DMS 273 (cell line): ENCODE results near the gene BRIX1.
"Not testable (repeated sequence)": the region's sequence is repeated elsewhere in the genome, so short reads cannot be mapped to it uniquely, and the experiment has no call there.

Source experiments
- DNase-seq: peaks from one replicate; lab custom pipeline; 2025; ENCODE audit not compliant: unreplicated experiment; lab: John Stamatoyannopoulos, UW

The BRIX1 gene

DNA sequence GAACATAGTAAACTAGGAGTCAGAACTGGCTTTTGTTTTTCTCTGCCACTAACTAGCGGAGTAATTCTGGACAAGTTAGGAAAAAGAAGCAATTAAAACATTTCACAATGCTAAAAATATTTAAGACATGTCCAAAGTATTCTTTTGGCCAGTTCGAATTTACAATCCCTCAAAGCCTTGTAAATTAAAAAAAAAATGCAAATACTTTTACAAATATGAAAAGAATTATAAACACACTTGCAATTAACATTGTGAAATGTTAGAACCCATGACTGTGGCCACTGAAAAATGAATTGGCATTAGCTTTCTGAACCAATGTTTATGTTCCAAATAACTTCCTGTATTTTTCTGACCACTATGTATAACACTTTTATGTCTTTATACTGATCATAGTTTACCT, 2.4 kb upstream of the BRIX1 start:
- no peak for DNase-seq

DNA sequence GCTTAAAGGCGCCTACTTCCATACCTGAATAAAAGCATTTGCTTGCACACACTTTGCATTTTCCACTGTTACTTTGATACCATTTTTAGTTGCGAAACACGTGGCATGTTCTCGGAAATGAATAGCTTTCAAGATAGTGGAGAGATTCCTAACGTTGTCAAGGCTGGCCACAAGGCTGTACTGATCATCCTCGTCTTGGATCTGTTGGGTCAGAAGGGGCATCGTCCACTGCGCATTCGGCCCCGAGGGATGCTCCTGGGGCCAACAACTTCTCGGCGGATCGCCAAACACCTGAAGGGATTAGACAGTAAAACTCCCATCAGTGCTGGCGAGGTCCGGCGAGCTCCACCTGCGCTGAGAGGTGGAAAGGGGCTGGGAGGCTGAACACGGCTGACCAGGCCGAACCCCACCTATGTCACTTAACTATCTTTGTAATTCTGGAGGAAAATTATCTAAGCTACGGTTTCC, 806 bp upstream of the BRIX1 start:
- peak; percentile 50 for DNase-seq

DNA sequence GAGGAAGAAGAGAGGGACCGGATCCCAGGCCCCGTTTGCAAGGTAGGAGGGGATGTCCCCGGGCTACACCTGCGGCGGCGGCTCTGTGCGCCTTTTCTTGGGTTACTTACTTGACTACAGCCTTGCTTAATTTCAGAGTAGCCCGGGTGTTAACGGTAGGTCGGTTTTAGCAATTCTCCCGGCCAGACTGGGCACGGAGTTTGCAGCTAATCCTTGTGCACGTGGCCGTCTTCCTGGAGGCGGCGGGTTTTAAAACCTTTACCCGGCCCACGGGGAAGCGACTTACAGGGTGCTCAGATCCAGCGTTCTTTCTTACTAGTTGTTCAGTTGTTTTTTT, 313 bp downstream of the BRIX1 start:
- peak; percentile 61 for DNase-seq

DNA sequence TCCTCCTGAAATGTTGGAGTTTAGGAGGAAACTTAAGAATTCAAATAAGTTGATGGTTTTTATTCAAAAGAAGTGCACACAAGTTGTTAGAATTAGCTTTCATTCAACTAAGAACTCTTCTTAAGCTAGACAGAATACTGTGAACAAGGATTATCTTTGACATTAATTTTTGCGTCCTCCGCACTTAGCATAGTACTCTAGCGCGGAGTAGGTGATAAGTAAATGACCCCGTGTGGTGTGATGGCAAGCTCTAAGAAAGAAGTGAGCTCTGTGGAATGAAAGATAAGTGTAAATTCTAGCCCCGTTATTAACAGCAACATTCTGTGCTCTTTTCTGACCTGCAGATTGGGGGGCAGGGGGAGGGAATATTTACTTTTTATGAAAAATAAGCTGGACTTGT, 1.0 kb downstream of the BRIX1 start:
- peak; percentile 23 for DNase-seq

DNA sequence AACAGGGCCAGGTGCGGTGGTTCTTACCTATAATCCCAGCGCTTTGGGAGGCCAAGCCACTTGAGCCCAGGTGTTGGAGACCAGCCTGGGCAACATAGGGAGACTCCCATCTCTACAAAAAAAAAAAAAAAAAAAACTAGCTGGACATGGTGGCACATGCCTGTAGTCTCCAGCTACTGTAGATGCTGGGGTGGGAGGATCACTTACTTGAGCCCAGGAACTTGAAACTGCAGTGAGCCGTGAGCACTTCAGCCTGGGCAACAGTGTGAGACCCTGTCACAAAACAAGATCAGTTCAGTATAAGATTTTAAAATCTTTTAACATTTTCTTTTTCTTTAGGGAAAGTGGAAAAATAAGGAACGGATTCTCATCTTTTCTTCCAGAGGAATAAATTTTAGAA, 2.5 kb downstream of the BRIX1 start:
- no peak for DNase-seq

DNA sequence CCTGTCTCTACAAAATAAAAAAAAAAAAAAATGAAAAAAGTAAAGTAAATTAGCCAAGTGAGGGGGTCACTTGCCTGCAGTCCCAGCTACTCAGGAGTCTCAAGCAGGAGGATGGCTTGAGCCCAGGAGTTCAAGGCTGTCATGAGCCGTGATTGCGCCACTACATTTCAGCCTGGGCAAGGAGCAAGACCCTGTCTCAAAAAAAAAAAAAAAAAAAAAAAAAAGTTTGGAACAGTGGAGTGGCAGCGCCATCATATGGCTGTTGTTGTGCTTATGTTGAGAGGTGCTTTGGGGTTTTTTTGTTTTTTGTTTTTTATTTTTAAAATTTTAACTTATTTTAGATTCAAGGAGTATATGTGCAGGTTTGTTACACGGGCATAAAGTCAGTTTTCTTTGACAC, 3.6 kb downstream of the BRIX1 start:
- DNase-seq = no peak

DNA sequence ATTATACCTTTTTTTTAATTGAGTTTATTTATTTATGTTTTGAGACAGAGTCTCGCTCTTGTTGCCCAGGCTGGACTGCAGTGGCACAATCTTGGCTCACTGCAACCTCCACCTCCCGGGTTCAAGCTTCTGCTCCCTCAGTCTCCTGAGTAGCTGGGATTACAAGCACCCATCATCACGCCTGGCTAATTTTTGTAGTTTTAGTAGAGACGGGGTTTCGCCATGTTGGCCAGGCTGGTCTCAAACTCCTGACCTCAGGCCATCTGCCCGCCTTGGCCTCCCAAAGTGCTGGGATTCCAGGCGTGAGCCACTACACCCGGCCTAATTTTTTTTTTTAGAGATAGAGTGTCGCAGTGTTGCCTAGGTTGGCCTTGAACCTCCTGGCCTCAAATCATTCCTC, 7.7 kb downstream of the BRIX1 start:
- DNase-seq = not testable (repeated sequence)

DNA sequence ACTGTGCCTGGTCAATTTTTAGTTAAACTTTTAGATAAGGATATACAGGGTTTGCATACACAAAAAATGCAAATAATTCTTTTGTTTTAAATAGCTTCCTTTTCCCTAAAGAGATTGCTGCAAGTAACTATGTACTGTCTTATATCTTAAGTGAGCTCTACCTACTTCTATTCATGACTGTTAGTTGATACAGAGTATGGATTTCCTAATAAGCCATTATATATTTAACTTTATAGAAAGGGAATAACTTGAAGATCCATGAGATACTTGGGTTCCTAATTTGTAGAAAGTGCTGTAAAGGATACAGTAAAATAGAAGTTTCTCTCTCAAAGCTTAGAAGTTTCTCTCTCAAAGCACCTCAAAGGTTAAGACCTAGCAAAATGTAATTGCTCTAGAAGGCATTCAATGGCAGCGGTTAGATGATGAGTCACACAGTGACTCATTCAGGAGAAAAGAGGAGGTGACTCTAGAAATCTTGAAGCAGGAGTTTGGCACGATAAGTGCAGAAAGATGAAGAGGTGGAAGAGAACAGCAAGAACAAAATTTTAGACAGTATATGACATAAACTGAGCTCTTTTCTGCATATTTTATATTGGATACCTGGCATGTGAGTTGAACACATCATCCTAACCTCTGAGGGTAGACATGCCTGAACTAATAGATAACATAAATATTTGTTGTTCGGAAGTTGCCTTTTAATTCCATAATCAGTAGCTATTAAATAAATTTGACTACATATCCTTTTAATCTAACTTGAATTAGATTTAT, 8.4 kb downstream of the BRIX1 start:
- peak; percentile 36 for DNase-seq

DNA sequence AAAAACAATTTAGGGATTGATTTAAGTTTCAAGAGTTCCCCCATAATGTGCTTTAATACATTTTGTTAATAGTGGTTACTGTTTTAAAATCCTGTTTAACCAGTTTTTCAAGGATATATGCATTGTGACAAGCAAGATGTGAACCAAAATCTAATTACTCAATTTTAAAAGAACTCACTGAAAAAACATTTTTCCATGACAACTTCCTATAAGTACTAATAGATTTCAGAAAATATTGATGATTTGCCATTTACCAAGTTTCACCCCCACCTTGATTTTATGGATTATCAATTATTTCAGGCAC, 8.9 kb downstream of the BRIX1 start:
- DNase-seq = no peak

DNA sequence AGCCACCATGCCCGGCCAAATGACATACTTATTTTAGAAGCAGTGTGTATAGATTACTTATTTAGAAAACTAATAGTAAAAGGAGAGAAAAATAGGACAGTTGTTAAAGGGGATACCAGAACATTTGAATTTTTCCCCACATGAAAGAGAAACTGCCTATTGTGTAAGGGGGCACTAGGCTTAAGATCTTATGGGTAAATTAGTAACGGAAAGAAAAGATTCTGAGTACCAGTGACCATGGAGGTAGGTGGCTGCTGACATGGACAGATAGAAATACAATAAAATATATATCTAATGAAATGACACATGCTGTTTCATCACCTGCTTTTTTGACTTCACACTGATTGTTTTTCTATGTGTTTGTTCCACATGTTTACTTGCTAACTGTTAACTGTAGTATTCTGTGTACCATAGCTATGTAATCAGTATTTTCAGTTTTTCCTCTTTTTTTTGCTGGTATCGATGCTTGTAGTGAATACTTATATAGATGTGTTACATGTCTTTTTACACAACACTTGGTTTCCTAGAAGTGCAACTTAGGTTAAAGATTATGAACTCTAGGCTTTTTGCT, 10.9 kb downstream of the BRIX1 start:
- DNase-seq = no peak

DNA sequence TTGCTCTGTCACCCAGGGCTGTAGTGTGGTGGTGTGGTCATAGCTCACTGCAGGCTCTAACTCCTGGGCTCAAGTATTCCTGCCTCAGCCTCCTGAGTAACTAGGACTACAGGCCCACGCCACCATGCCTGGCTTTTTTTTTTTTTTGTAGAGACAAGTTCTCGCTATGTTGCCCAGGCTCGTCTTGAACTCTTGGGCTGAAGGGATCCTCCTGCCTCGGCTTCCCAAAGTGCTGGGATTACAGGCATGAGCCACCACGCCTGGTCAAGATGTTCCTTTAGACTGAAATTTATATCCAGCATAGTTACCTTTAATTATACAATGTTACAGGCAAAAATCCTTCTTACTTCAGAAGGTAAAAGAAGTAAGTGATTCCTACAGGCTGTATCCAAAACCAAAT, 12.3 kb downstream of the BRIX1 start:
- no peak for DNase-seq

DNA sequence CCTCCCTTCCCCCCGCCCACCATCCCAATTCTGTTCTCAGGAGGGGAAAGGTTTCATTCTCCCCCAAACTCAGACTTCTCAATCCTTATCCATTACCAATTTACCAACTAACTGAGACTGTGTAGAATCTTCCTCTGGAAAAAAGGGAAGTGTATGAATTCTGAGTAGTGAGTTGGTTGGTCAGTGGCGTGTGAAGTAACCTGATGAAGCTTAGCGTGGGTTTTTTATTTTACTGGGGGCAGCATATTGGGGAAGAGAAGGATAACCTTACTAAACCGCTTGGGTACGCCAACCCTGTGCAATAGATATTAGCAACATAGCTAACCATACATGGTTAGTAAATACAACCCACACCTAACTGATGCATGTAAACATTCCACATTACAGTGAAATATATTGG, 12.8 kb downstream of the BRIX1 start:
- DNase-seq = peak; percentile 15

DNA sequence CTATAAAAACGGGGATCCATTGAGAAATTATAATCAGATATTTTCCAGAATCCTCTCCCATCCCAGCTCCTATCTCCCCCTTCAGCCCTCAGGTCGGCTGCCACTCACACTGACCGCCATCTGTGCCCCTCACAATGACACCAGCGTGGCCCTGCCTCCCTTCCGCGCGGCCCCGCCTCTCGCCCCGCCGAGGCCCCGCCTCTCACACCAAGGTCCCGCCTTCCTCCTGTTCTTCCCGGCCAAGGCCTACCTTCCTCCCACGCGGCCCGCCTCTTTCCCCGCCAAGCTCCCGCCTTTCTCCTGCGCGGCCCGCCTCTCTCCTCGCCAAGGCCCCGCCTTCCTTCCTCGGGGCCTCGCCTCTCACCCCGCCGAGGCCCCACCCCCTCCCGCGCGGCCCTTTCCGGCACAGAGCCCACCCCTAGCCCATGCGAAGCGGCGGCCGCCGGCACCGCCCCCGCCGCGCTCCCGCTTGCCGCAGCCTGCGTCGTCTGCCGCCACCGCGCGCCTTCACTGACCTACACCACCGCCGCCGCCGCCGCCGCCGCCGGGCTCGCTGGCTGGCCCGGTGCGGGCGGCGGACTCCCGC, 13.7 kb downstream of the BRIX1 start, which contains the start of gene DNAJC21:
TSS of gene DNAJC21 (plus strand) at position 426 of the 586 bp plus-strand sequence. CDS start 261 bp downstream, outside the sequence.
- DNase-seq = peak; percentile 99

DNA sequence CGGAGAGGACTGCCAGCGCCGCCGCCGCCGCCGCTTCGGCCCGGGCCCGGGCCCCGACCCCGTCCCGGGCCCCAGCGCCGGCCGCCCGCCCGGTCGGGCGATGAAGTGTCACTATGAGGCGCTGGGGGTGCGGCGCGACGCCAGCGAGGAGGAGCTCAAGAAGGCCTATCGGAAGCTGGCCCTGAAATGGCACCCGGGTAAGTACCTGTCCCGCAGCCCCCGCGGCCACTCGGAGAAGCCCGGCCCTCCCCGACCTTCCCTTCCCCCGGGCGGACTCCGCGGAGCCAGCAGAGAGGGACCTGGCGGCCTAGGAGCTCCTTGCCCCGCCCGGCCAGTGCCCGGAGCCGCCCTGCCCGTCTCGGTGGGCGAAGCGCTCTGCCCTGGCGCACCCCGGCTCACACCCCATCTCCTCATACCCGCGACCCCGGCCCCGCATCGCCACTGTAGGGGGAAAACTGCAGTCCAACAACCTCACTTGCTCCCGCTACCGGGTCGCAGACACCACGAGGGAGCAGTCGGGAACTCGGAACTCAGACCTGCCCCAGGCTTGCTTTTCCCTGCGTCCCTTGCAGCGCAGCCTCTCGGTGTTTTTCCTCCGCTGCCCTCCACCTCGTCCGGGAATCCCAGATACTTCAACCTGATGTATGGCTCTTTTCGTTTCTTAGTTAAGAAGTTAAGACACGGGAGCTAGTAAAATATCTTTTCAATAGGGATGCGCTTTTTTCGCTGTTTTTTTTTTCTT, 14.4 kb downstream of the BRIX1 start:
- DNase-seq = peak; percentile 91

DNA sequence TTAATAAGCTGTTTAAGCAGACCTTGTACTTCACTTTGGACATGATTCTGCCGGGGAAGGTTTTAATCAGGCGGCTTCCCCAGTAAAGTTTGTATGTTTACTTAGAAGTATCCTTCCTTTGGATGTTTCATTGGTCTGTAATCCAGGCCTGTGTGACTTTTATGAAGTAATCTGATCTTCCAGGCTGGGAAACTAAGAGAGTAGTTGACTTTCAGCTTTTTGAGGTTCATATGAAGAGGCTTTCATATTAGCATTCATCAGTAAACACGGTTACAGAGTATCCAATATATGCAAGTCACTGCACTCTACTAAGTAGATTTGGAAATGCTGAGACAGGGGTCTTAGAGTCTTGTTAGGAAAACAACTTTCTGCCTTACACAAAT, 14.9 kb downstream of the BRIX1 start:
- DNase-seq = peak; percentile 59

DNA sequence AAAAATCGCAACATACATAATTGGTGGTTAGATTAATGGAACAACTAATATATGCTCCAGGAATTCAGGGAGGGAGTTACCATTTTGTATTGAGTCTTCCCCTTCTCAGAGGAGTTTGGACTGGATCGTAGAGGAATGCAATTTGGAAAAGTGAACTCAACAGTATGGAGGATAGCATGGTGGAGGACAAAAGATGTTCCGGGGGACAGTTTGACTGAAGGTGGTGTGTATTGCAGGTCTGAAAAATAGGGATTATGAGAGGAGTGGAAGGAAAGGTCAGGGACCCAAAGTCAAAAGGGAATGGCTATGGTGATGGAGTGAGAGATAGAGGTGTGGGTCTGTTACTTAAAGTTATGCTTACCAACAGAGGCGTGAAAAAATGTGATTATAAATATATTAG, 15.4 kb downstream of the BRIX1 start:
- DNase-seq = no peak

DNA sequence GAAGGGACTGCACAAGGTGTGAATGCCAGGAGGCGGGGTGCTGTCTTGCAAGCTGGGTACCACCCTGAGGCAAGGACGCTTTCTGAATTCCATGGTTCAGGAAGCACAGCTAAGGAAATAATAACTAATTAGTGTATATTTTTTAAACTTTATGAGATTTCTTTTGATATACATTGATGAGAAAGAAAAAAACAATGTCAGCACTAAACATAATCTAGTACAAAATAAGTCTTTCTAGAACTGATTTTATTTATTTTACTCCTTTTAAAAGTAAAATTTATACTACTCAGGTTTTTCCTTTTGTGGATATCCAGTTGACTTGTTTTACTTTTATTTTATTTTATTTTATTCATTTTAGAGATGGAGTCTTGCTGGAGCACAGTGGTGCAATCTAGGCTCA, 17.4 kb downstream of the BRIX1 start:
- no peak for DNase-seq

DNA sequence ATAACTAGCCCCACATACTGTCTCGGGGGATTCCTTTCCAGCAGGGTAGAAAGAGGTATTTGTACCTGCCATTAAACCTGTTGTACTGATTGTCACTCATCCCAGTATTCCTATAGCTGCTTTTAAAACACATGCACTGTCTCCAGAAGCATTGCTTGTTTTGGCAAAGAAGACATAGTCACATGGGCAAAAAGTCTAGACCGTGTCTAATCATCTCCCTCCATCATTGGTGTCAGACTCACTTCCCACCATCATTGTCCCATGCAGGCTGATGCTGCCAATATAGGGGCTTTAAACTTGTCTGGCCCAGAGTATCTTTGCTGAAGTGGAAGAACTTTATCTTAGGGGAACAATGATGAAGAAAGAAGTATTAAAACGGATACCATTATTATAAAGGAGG, 26.4 kb downstream of the BRIX1 start:
- DNase-seq = no peak

DNA sequence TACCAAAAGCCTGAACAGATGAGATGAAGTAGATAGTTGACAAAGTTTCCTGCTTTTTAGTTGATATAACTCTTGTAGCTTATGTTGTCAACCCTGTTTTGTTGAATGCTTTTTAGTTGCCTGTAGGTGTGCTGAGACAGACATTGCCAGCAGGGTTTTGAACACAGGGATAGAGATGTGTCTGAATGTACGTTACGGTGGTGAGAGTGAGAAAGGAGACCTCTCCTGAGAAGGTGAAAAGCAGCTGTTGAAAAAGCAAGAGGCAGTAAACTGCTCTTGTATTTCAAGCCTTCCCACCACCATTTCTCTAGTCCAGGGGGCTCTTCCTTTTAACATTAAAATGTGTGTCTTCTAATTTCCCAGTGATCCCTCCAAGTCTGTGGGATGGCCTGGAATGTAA, 28.5 kb downstream of the BRIX1 start:
- DNase-seq = no peak

DNA sequence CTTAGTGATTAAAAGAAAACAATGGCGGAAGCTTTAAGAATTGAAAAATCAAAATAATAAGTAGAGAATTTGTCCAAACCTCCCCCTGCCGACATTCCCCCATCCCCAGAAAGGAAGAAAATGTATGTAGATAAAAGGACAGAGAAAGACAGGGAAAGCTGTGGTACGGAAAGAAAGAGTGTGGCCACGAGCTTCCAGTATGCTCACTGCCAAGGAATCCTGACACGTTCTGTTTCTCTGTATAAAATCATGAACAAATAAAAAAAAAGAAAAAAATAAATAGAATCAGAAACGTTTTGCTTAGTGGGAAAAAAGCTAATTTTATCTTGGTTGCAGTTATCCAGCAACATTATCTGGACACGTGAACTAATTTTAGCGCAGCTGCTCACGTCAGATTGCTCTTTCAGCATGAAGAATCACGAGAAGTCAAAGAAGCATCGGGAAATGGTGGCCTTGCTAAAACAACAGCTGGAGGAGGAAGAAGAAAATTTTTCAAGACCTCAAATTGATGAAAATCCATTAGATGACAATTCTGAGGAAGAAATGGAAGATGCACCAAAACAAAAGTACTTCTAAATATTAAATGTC, 29.0 kb downstream of the BRIX1 start:
- no peak for DNase-seq

DNA sequence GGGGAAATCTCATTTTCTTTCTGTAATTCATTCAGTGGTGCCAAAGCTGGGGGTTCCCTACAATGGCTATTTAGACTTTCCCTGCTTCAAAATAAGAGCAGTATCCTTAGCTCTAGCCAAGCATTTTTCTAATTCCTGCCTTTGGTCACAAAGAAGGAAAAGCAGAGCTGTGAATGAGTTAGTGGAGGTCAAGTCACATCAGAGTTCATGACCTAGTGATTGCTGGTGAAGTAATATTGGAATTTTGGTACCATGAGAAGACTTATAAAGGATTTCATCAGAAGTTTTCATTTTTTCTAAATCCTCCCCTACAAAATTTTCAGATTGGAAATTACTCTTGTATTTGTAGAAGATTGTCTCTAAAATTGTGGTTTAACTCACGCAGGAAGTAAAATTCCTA, 41.8 kb downstream of the BRIX1 start:
- no peak for DNase-seq
